PC-3 (cell line): ENCODE results near the gene TMPRSS7. TPM values are rescaled to one million over a fixed set of nuclear protein-coding genes. Genes with fewer than 3 reads are reported as not detected.

ENCODE experiments used
- ATAC-seq: fragments of 200-7000 bp; cut with Tn5 transposase; 2 replicates; pipeline ENCODE4 v1.9.1; 2020; ENCODE audit warnings: mild to moderate bottlenecking, moderate library complexity
- BruUV-seq: library from RNA; stranded (reverse); fragments of 400-500 nt; replicated peaks from 2 replicates; lab custom pipeline; 2021; lab: Mats Ljungman, UMichigan
- CTCF ChIA-PET: fragments of 300-600 bp; sonication (Branson Sonifier 250); formaldehyde crosslinking; loops from one replicate; lab custom pipeline; 2022; ENCODE audit warnings: antibody characterized with exemption; lab: Charles Lee
- POLR2A ChIA-PET: fragments of 300-600 bp; sonication (Branson Sonifier 250); formaldehyde crosslinking; loops from one replicate; lab custom pipeline; 2022; ENCODE audit warnings: antibody characterized with exemption; ENCODE audit not compliant: unreplicated experiment; lab: Charles Lee
- DNase-seq: peaks from one replicate; pipeline ENCODE4 v3.0.0-alpha.2; 2015
- H2AFZ ChIP-seq: fragments of 300-600 bp; sonication (generic); 2 replicates; pipeline ENCODE4 v1.6.0; 2016; ENCODE audit warnings: antibody characterized with exemption, low read length
- H3F3A ChIP-seq: fragments of 300-600 bp; sonication (generic); one replicate; pipeline ENCODE4 v1.6.0; 2017; ENCODE audit warnings: antibody characterized with exemption, low read length, control low read depth, mild to moderate bottlenecking; ENCODE audit not compliant: unreplicated experiment
- H3K27ac ChIP-seq: fragments of 300-600 bp; sonication (generic); 2 replicates; pipeline ENCODE4 v1.5.1; 2016; ENCODE audit warnings: mild to moderate bottlenecking, low read length
- H3K27me3 ChIP-seq: fragments of 300-600 bp; sonication (generic); 2 replicates; pipeline ENCODE4 v1.6.1; 2016; ENCODE audit warnings: low read length, mixed read lengths
- H3K36me3 ChIP-seq: fragments of 300-600 bp; sonication (generic); 2 replicates; pipeline ENCODE4 v1.6.1; 2016; ENCODE audit warnings: low read depth, mixed run types, low read length, mixed read lengths
- H3K4me1 ChIP-seq: fragments of 300-600 bp; sonication (generic); 2 replicates; pipeline ENCODE4 v1.5.1; 2016; ENCODE audit warnings: low read length; ENCODE audit not compliant: insufficient read depth
- H3K4me2 ChIP-seq: fragments of 300-600 bp; sonication (generic); 2 replicates; pipeline ENCODE4 v1.6.0; 2016; ENCODE audit warnings: low read length
- H3K4me3 ChIP-seq: fragments of 300-600 bp; sonication (generic); 2 replicates; pipeline ENCODE4 v1.5.1; 2016; ENCODE audit warnings: mild to moderate bottlenecking, low read length, mixed read lengths
- H3K79me2 ChIP-seq: fragments of 300-600 bp; sonication (generic); 2 replicates; pipeline ENCODE4 v1.6.1; 2017; ENCODE audit warnings: low read length, mixed read lengths
- H3K9ac ChIP-seq: fragments of 300-600 bp; sonication (generic); 2 replicates; pipeline ENCODE4 v1.6.0; 2016; ENCODE audit warnings: mild to moderate bottlenecking, low read length
- H3K9me2 ChIP-seq: fragments of 300-600 bp; sonication (generic); replicated peaks from 2 replicates; pipeline ENCODE4 v1.6.1; 2016; ENCODE audit warnings: mixed run types, low read length, mixed read lengths
- H3K9me3 ChIP-seq: fragments of 300-600 bp; sonication (generic); 2 replicates; pipeline ENCODE4 v1.6.1; 2016; ENCODE audit warnings: low read length, mixed read lengths
- H4K20me1 ChIP-seq: fragments of 300-600 bp; sonication (generic); 2 replicates; pipeline ENCODE4 v1.6.1; 2016; ENCODE audit warnings: low read length, mixed read lengths
- EZH2 ChIP-seq: fragments of 300-600 bp; sonication (generic); IDR thresholded peaks from one replicate; pipeline ENCODE4 v1.6.1; 2017; ENCODE audit warnings: antibody characterized with exemption, mild to moderate bottlenecking, low read length; ENCODE audit not compliant: unreplicated experiment
- EZH2phosphoT487 ChIP-seq: fragments of 300-600 bp; sonication (generic); IDR thresholded peaks from 2 replicates; pipeline ENCODE4 v1.6.1; 2018; ENCODE audit warnings: mild to moderate bottlenecking, antibody characterized with exemption, low read length, borderline replicate concordance
- intact Hi-C: fragments of 100-400 bp; cut with micrococcal nuclease; formaldehyde crosslinking; loops from 2 replicates; pipeline ENCODE4 v1.9.0; 2023
- total RNA-seq: library from RNA; depleted of rRNA; stranded (reverse); fragments of >200 nt; gene quantifications from 2 replicates; pipeline ENCODE4 v1.2.3, GENCODE V29; 2014
- TF ChIP-seq, protein P1 (sequence below): fragments of 300-600 bp; sonication (generic); conservative IDR thresholded peaks from 2 replicates; pipeline ENCODE4 v1.5.1; 2017; ENCODE audit warnings: antibody characterized with exemption, low read depth, mild to moderate bottlenecking, low read length

TMPRSS7 gene
- total RNA-seq, 1 experiment from 2014 or later: 0.33 TPM

DNA sequence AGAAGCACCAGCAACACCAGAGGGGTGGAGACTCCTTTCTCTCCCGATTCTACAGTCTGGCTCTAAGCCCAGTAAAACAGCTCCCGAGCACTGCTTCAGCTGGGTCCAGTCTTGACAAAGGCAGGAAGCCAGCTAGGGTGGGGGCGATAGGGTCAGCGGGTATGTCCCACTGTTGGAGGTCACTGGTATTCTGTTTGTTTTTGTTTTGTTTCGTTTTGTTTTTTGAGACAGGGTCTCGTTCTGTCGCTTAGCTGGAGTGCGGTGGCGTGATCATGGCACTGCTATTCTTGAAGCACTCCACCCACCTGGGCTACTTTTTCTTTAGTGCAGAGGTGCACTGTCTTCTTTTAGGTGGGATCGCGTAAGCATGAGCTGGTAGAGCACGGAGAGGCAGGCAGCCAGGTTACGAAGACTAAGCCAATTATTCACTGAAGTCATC is 82.2 kb downstream of the TMPRSS7 start:
- CTCF ChIA-PET: no interaction called here
- POLR2A ChIA-PET: no interaction called here
- TF ChIP-seq EZH2 (no peak), EZH2phosphoT487 (no peak)
- TF ChIP-seq, protein P1, sequence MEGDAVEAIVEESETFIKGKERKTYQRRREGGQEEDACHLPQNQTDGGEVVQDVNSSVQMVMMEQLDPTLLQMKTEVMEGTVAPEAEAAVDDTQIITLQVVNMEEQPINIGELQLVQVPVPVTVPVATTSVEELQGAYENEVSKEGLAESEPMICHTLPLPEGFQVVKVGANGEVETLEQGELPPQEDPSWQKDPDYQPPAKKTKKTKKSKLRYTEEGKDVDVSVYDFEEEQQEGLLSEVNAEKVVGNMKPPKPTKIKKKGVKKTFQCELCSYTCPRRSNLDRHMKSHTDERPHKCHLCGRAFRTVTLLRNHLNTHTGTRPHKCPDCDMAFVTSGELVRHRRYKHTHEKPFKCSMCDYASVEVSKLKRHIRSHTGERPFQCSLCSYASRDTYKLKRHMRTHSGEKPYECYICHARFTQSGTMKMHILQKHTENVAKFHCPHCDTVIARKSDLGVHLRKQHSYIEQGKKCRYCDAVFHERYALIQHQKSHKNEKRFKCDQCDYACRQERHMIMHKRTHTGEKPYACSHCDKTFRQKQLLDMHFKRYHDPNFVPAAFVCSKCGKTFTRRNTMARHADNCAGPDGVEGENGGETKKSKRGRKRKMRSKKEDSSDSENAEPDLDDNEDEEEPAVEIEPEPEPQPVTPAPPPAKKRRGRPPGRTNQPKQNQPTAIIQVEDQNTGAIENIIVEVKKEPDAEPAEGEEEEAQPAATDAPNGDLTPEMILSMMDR: no peak
- BruUV-seq: no TSS peak
- H3K27me3 ChIP-seq: no peaks in the 10 kb centered on the region
- intact Hi-C loops: no loop called here
- H3F3A ChIP-seq: no peaks in the 10 kb centered on the region
- H3K9me2 ChIP-seq: no peaks in the 10 kb centered on the region
- H2AFZ ChIP-seq: no peak overlapping the region
- H3K27ac ChIP-seq: no peak overlapping the region
- H3K36me3 ChIP-seq: peaks cover 41% of the 10 kb centered on the region
- no peak overlapping the region for H3K4me3 ChIP-seq
- no peak overlapping the region for H3K9ac ChIP-seq
- H4K20me1 ChIP-seq: no peaks in the 10 kb centered on the region
- no peaks in the 10 kb centered on the region for H3K4me1 ChIP-seq
- H3K4me2 ChIP-seq: no peak overlapping the region
- no peaks in the 10 kb centered on the region for H3K9me3 ChIP-seq
- H3K79me2 ChIP-seq: no peaks in the 10 kb centered on the region
- no peak for DNase-seq
- no peak for ATAC-seq

DNA sequence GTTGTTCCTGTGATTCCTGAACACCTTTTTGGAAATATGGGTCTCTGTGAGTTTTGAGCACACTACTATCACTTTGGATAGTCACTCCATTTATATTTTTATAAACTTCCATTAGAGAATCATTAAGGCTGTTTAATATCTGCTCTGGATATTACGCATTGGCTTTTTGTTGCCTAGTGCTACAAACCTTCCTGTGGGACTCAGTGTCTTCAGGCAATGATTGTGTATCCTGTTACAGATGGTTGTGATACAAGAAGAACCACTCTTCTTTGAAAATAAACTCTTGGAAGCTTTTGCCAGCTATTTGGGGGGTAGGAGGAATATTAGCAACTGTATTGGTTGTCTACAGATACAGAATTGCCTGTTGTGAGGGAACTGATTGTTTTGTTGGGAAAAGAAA is 82.9 kb downstream of the TMPRSS7 start:
- Histone ChIP-seq H3K4me2 (no peak overlapping the region), H3K4me1 (no peaks in the 10 kb centered on the region), H3K4me3 (no peak overlapping the region), H3F3A (no peaks in the 10 kb centered on the region), H2AFZ (no peak overlapping the region), H3K27ac (no peak overlapping the region), H3K9ac (no peak overlapping the region), H3K9me2 (no peaks in the 10 kb centered on the region), H3K9me3 (no peaks in the 10 kb centered on the region), H4K20me1 (no peaks in the 10 kb centered on the region), H3K27me3 (no peaks in the 10 kb centered on the region), H3K79me2 (no peaks in the 10 kb centered on the region), H3K36me3 (peaks cover 36% of the 10 kb centered on the region)
- POLR2A ChIA-PET: interaction anchor here (0.6 kb wide), 1 partner anchor 441 kb away, joined by 3 read pairs; no protein-coding TSS in a partner anchor
- BruUV-seq: no TSS peak
- no peak for DNase-seq
- intact Hi-C loops: no loop called here
- CTCF ChIA-PET: no interaction called here
- ATAC-seq: no peak
- TF ChIP-seq, protein P1: no peak
- TF ChIP-seq EZH2 (no peak), EZH2phosphoT487 (no peak)

DNA sequence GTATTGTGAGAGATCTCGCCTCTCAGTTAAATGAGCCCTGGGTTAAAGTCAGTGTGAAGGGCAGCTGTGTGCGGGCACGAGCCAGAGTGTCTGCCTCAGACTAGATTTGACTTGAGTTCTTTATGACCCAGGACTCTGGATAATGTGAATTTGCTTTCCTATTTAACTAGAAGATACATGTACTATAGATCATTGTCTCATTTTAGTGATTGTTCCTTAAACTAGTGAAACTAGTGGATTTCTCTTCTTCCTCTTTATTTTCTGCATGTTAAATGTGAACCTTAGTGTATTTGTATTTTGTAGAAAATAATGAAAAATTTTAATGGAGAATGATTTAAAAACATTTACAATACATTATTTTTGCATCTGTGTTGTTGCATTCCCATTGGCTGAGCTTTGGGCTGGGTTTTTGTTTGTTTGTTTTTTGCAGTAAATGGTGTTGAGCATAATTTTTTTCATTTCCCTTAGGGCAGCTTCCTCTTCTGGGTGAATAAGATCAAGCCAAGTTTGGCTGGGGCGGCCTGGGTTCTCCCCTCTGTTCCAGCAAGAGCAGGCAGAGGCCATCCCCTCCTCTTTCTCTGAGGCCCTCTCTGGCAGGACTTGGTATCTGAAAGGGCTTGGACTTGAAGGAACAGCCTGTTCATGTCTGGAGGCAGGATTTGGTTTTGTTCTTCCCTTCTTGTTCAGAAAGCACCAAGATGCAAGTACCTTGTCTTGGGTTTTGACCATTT is 83.5 kb downstream of the TMPRSS7 start:
- H4K20me1 ChIP-seq: no peaks in the 10 kb centered on the region
- H3K27me3 ChIP-seq: no peaks in the 10 kb centered on the region
- TF ChIP-seq, protein P1: 0 out of 2 replicates have a peak, but pooled peaks have one; percentile 15
- no peak for TF ChIP-seq EZH2
- ChIA-PET CTCF (no interaction called here), POLR2A (interaction anchor here (0.6 kb wide), 1 partner anchor 441 kb away, joined by 3 read pairs; no protein-coding TSS in a partner anchor)
- H3K4me1 ChIP-seq: no peaks in the 10 kb centered on the region
- H3K4me2 ChIP-seq: no peak overlapping the region
- H3K9ac ChIP-seq: no peak overlapping the region
- H2AFZ ChIP-seq: no peak overlapping the region
- no peak overlapping the region for H3K4me3 ChIP-seq
- H3K9me3 ChIP-seq: no peaks in the 10 kb centered on the region
- no peak for DNase-seq
- H3K36me3 ChIP-seq: peaks cover 32% of the 10 kb centered on the region
- no peaks in the 10 kb centered on the region for H3K9me2 ChIP-seq
- H3K79me2 ChIP-seq: no peaks in the 10 kb centered on the region
- H3F3A ChIP-seq: no peaks in the 10 kb centered on the region
- no peak overlapping the region for H3K27ac ChIP-seq
- ATAC-seq: peak; percentile 37; the same call in 1 of the 2 replicates
- BruUV-seq: no TSS peak
- intact Hi-C loops: no loop called here
